NCI-H69 (cell line): ENCODE results near the gene NANOS1.

Source experiments
- DNase-seq: peaks from one replicate; lab custom pipeline; 2025; lab: John Stamatoyannopoulos, UW

The NANOS1 gene, protein sequence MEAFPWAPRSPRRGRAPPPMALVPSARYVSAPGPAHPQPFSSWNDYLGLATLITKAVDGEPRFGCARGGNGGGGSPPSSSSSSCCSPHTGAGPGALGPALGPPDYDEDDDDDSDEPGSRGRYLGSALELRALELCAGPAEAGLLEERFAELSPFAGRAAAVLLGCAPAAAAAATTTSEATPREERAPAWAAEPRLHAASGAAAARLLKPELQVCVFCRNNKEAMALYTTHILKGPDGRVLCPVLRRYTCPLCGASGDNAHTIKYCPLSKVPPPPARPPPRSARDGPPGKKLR

DNA sequence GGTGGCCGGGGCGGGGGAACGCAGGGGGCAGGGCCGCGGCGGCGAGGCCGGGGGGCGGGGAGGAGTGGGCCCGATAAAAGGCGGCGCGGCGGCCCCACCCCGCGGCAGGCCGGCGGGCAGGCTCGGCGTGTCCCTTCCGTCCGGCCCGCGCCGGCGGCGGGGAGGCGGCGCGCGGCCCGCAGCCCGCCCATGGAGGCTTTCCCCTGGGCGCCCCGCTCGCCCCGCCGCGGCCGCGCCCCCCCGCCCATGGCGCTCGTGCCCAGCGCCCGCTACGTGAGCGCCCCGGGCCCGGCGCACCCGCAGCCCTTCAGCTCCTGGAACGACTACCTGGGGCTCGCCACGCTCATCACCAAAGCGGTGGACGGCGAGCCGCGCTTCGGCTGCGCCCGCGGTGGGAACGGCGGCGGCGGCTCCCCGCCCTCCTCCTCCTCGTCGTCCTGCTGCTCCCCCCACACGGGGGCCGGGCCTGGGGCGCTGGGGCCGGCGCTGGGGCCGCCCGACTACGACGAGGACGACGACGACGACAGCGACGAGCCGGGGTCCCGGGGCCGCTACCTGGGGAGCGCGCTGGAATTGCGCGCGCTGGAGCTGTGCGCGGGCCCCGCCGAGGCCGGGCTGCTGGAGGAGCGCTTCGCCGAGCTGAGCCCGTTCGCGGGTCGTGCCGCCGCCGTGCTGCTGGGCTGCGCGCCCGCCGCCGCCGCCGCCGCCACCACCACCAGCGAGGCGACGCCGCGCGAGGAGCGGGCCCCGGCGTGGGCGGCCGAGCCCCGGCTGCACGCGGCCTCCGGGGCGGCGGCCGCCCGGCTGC is at the start of gene NANOS1:
TSS of gene NANOS1 (plus strand) at position 102 of the 808 bp plus-strand sequence. CDS start at position 190, 88 bp downstream.
- no peak for DNase-seq

DNA sequence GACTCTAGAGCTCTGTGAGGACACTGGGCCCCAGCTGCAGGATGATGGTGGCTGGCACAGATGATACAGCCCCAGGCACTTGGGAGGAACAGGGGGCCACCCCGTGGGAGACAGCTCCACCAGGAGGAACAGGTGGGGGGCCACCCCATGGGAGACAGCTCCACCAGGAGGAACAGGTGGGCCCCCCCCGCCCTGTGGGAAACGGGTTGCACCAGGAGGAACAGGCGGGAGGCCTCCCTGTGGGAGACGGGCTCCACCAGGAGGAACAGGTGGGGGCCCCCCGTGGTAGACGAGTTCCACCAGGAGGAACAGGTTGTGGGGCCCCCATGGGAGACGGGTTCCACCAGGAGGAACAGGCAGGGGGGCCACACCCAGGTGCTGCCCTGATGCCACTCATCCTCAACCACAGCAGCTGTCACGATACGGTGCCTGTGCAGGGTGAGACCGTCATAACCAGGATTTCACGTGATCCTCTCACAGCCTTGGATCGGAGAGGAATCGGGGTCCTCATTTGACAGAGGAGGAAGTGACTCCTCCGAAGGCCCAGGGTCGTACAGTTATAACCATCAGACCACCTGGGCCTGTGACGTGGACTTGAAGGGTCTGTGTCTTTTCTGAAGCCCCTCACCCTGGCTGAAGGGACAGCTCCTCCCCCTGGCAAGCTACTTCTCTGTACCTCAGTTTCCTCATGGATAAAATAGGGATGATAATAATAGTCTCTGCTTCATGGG is 49.2 kb upstream of the NANOS1 start:
- DNase-seq: peak; percentile 70

GRCh38 chr10:118980870-118981269 is 48.6 kb upstream of the NANOS1 start:
- DNase-seq: peak; percentile 30

- no peak for DNase-seq
Observed at GRCh38 chr10:118981946-118982345, 47.6 kb upstream of the NANOS1 start.

DNA sequence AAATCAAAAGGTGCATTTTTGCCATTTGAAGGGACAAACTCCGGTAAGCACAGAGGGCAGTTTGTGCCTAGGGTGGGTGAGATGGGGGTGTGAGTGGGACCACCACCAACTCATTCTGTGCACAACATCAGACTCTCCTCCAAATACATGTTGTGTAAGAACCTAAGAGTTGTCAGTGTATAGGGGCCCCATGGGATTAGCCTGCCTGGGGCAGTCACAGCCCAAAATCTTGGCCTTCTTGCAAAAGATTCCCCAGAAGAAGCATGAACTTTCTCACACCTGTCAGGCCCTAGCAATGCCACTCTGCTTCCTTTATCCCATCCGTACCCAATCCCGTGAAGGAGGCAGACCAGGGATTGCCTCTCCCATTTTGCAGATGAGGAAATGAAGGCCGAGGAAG is 47.1 kb upstream of the NANOS1 start:
- DNase-seq: no peak

DNA sequence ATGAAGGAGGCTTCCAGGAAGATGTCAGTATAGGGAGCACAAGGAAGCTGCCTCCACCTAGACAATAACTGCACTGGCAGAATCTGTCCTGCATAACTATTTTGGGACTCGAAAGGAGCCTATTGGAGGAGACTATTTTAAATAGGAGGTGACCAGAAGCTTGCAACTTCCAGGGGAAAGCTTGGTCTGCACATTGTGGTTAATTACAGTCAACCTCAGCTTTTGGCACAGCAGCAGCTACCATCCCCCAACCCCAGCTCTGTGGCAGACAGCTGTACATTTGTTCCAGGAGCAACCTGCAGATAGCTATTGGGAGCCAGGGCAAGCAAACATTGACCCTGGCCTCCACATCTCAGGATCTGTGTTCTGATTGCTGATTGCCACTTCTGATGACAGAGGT is 46.3 kb upstream of the NANOS1 start:
- DNase-seq: peak; percentile 83

DNA sequence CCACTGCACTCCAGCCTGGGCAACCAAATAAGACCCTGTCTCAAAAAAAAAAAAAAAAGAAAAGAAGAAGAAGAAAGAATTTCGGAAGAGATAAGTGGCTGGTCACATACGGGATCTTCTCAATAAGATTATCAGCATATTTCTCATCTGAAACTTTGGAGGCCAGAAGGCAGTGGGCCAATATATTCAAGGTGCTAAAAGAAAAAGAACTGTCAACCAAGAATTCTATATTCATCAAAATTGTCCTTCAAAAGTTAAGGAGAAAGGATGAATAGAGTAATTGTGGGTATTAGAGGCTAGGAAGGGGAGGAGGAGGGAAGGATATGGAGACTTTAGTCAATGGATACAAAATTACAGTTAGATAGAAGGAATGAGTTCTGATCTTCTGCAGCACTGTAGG is 43.9 kb upstream of the NANOS1 start:
- DNase-seq: no peak

GRCh38 chr10:118986815-118987790 is 42.4 kb upstream of the NANOS1 start:
- no peak for DNase-seq

GRCh38 chr10:118990326-118990725 is 39.2 kb upstream of the NANOS1 start:
- DNase-seq: peak; percentile 81

DNA sequence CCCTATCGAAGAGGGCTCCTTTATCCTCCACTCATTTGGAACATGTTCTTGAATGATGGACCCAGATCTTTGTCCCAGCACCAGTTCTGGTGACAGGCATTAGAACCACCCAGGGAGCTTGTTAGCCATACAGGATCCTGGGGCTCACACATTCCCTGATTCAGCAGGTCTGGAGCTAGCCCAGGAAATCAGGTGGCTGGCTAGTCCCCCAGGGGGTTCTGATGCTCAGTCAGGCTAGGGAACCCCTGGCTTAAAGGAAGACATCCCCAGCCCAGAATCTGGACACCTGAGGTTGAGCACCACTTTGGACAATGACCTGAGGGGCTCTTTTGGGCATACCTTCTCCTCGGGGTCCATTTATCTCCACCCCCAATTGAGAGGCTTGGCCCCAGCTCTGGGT is 37.0 kb upstream of the NANOS1 start:
- DNase-seq: no peak

GRCh38 chr10:118993214-118993613 is 36.3 kb upstream of the NANOS1 start:
- DNase-seq: no peak

DNA sequence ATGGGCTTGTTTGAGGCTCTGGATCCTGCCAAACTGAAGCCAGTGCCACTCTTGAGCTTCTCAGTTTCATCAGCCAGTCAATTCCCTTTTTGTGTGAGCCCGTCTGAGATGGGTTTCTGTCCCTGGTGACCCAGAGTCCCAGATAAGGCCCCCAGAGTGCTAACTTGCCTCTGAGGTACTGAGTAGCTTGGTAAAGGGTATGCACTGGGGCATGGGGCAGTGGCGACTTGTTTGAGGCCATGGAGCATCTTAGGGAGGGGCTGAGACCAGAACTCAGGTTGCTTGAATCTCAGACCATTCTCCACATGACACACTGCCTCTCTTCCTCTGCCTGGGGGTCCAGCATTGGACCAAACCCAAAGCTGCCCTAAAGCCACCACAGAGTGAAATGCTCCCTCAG is 35.2 kb upstream of the NANOS1 start:
- DNase-seq: no peak

DNA sequence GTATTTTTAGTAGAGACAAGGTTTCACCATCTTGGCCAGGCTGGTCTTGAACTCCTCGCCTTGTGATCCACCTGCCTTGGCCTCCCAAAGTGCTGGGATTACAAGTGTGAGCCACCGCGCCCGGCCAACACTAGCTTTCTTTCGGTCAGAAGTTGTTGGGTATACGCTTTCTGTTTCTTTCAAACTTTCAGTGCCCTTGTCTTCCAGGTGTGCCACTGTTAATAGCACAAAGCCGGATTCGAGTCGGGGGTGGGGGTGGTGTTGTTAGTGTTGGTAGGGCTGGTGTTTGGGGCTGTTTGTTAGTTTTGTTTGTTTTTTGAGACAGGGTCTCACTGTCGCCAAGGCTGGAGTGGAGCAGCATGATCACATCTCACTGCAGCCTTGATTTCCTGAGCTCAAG is 33.8 kb upstream of the NANOS1 start:
- no peak for DNase-seq

- DNase-seq: no peak
Observed at GRCh38 chr10:118997379-118997778, 32.1 kb upstream of the NANOS1 start.

DNA sequence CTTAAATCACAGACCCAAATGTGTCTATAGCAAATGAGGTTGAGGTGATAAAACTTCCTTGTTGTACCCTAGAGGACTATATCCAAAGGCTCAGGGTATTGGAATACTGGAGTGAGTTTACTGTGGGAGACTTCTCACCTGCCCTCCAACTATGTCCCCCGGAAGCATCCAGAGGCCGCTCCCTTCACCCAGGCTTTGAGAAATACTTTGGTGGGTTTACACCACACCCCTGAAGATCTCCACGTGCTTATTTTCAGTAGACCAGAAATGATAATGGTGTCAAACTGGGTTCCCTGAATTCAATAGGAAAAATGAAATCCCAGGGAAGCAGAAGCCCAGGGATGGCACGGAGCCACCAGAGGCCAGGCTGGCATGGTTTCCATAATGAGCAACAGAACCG is 31.3 kb upstream of the NANOS1 start:
- no peak for DNase-seq

DNA sequence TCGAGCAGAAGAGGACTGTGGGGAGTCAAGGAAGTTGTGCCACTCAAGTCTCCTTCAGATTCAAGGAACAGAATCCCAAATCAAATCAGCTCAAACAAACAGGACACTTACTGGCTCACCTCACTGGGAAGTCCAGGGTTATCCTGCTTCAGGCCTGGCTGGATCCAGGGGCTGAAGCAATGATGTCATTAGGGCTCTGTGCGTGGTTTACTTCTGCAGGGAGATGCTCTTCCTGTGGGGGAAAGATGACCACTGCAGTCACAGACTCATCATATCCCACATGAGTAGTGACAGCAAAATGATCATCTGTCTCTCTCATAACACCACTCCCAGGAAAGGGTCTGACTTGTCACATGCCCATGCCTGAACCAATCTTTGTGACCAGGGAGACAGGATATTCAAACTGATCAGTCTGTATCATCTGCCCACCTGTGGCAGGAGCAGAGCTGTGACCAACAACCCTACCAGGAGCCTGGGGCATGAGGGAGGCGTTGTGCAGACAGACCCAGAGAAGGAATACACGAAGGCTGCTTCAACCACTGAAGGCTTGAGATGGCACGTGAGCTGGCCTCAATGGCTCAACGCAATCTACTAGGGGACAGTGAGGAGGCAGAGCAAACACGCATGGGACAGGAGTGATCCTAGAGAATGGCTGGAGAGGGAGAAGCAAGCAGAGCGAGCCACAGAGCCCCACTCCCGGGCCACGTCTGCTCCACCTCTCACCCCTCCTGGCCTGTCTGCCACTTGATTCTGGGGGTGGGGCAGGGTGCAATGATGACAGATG is 27.6 kb upstream of the NANOS1 start:
- no peak for DNase-seq

DNA sequence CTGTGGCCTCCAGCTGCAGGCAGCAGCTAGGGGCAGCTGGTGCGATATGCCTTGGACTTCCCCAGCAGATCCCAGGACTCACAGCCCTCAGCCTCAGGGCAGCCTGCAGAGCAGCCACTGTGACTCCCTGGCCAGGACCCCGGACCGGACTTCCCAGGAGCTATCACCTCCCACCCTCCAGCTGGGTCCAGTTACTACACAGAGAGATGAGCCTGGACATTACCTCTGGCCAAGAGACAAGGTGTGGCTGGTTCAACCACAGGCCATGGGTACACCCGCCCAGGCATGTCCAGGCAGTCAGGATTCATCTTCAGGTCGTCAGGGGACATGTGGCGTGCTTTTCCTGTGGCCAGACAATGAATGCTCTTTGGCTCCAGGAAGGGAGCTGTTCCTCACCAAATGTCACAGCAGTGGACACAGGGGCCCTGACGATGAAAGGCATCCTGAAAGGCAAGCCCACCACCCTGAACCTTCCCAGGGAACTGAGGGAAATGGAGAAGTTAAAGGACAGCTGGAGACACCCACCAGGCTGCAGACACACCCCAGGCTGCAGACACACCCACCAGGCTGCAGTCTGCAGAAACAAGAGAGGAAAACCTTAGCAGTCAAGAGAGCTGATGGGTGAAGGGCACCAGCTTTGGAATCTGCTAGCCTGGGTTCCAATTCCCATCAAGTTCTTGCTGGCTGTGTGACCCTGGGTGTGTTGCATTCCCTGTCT is 25.8 kb upstream of the NANOS1 start:
- peak; percentile 12 for DNase-seq

- no peak for DNase-seq
Observed at GRCh38 chr10:119005362-119006043, 24.0 kb upstream of the NANOS1 start.

DNA sequence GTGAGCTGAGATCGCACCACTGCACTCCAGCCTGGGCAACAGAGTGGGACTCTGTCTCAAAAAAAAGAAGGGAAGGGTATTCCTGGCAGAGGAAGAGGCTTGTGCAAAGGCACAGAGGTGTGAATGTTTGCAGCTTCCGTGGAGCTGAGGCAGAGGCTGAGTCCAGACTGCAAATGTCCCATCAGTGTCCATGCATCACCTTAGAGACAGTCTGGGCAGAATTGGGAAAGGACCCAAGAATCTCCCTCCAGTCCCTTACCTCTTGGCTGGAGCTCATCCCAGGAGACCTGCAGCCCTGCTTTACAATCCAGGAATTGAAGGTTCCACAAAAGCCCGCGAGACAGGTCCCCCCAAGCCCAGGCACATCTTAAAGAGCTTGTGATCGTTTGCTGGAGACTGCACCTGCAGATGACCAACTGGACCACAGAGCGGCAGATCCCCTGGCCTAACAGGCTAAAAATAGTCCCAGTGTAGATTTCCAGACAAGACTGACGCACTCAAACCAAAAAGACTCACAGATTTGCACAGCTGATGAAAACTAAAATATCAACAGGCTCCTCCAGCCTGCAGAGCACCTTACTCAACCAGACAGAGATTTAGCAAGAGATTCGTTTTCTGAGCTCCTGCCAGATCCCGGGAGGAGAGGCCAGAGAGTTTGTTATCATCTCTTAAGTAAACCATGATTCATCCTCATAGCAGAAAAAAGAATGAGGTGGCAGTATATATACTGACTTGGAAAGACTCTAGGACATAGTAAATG is 22.9 kb upstream of the NANOS1 start:
- DNase-seq: peak; percentile 70
